HG03108 (cell line): Measurements from ENCODE around the gene AGER.

Experiments used
- ATAC-seq: cut with Tn5 transposase; IDR thresholded peaks from one replicate; pipeline ENCODE4 v1.9.1; 2021; ENCODE audit warnings: moderate library complexity; ENCODE audit not compliant: unreplicated experiment

Gene AGER

GRCh38 chr6:32174416-32174815, 9.6 kb downstream of the AGER start:
- ATAC-seq: no peak

GRCh38 chr6:32173051-32173727, 10.9 kb downstream of the AGER start:
- no peak for ATAC-seq

- ATAC-seq: no peak
Measured at GRCh38 chr6:32171234-32171633, 12.8 kb downstream of the AGER start.

- ATAC-seq: no peak
Measured at GRCh38 chr6:32170294-32170693, 13.8 kb downstream of the AGER start.

- no peak for ATAC-seq
Measured at GRCh38 chr6:32168807-32169591, 15.1 kb downstream of the AGER start.

- ATAC-seq: no peak
Measured at GRCh38 chr6:32168350-32168749, 15.7 kb downstream of the AGER start.

GRCh38 chr6:32167761-32168262, 16.2 kb downstream of the AGER start:
- no peak for ATAC-seq

- ATAC-seq: no peak
Measured at GRCh38 chr6:32167154-32167760, 16.8 kb downstream of the AGER start.

GRCh38 chr6:32166411-32167061, 17.5 kb downstream of the AGER start:
- no peak for ATAC-seq

- no peak for ATAC-seq
Measured at GRCh38 chr6:32164295-32164694, 19.8 kb downstream of the AGER start, which contains the start of gene EGFL8. Gene EGFL8, plus strand, starts transcription at chr6:32164595. Its CDS starts 1,571 bp downstream, at chr6:32166166.

- no peak for ATAC-seq
Measured at GRCh38 chr6:32163559-32164258, 20.3 kb downstream of the AGER start.

GRCh38 chr6:32158052-32158451, 26.0 kb downstream of the AGER start:
- ATAC-seq: no peak

- no peak for ATAC-seq
Measured at GRCh38 chr6:32156891-32157290, 27.2 kb downstream of the AGER start.

- ATAC-seq: peak; percentile 74
Measured at GRCh38 chr6:32154514-32155161, 29.4 kb downstream of the AGER start.

GRCh38 chr6:32153564-32154513, 30.2 kb downstream of the AGER start, which contains the start of gene PPT2:
Gene PPT2, plus strand, starts transcription at chr6:32154141. Its CDS starts 454 bp downstream, at chr6:32154595.
- no peak for ATAC-seq

GRCh38 chr6:32152769-32153563, 31.1 kb downstream of the AGER start:
- no peak for ATAC-seq

- no peak for ATAC-seq
Measured at GRCh38 chr6:32151863-32152768, 31.9 kb downstream of the AGER start, which contains the start of gene PRRT1. Gene PRRT1, minus strand, starts transcription at chr6:32151939. Its CDS starts 112 bp downstream, at chr6:32151827.
